ENCODE results near the gene ITGB3. TPM values are rescaled to one million over a fixed set of nuclear protein-coding genes. Genes with fewer than 3 reads are reported as not detected.
A peak's percentile ranks its signal among the peaks of the same experiment; 100 is the strongest.

The ITGB3 gene
- total and polyA plus RNA-seq, 10 of the 15 experiments (the other 5 are each of a cell fraction or from before 2014, with no cell fraction given) = 0.69 to 22.8 (median 13.6) TPM

- peak; percentile 46 for TF ChIP-seq SP1 (IDR thresholded peaks at IDR 0.05; ENCODE audit: low read depth, low read length)
- 0 out of 2 replicates have a peak, but pooled peaks have one; percentile 25 for TF ChIP-seq CHD2 (IDR thresholded peaks at IDR 0.05; ENCODE audit: borderline replicate concordance, low read depth, low read length)
- no peak for TF ChIP-seq KAT2A (conservative IDR thresholded peaks at IDR 0.05; ENCODE audit: control insufficient read depth, low read depth, low read length)
- TF ChIP-seq TCF7 (IDR thresholded peaks at IDR 0.05; ENCODE audit: borderline replicate concordance) = no peak
- TF ChIP-seq CREM (IDR thresholded peaks at IDR 0.05; ENCODE audit: low read depth) = peak; percentile 32; the same call in 1 of the 2 replicates
- TF ChIP-seq RELB (IDR thresholded peaks at IDR 0.05; ENCODE audit: low read depth) = 0 out of 2 replicates have a peak, but pooled peaks have one; percentile 27
- TF ChIP-seq SMARCA5 (IDR thresholded peaks at IDR 0.05) = peak; percentile 90
- TF ChIP-seq E2F4 (IDR thresholded peaks at IDR 0.05; ENCODE audit: low read depth, low read length) = no peak
- TF ChIP-seq BHLHE40 (IDR thresholded peaks at IDR 0.05; ENCODE audit: borderline replicate concordance in 1 of 2, low read depth in 2 of 2, low read length in 1 of 2) = peak; percentile 85 to 86
- TF ChIP-seq MAX (IDR thresholded peaks at IDR 0.05; ENCODE audit: low read depth, low read length) = no peak
- no peak for TF ChIP-seq PML (IDR thresholded peaks at IDR 0.05; ENCODE audit: low read length)
These were observed 23.8 kb upstream of the ITGB3 start (continued) for GRCh38 chr17:47229535-47230443.
